ENCODE results near the gene GRM2.

The GRM2 gene

GRCh38 chr3:51705276-51706020 is 1.4 kb upstream of the GRM2 start:
- no peak for DNase-seq (ENCODE audit: low read depth)

- DNase-seq (ENCODE audit: low read depth): no peak
Observed at GRCh38 chr3:51706021-51706485, 815 bp upstream of the GRM2 start.

GRCh38 chr3:51708216-51708845 is 1.5 kb downstream of the GRM2 start:
- DNase-seq (ENCODE audit: low read depth): no peak

GRCh38 chr3:51709004-51709420 is 2.1 kb downstream of the GRM2 start:
- no peak for DNase-seq (ENCODE audit: low read depth)

- DNase-seq (ENCODE audit: low read depth): no peak
Observed at GRCh38 chr3:51709675-51710074, 2.8 kb downstream of the GRM2 start.

GRCh38 chr3:51710631-51711351 is 3.9 kb downstream of the GRM2 start:
- DNase-seq (ENCODE audit: low read depth): no peak

GRCh38 chr3:51711352-51712037 is 4.6 kb downstream of the GRM2 start:
- DNase-seq (ENCODE audit: low read depth): no peak

- no peak for DNase-seq (ENCODE audit: low read depth)
Observed at GRCh38 chr3:51712038-51712420, 5.2 kb downstream of the GRM2 start.

GRCh38 chr3:51712511-51712931 is 5.7 kb downstream of the GRM2 start:
- no peak for DNase-seq (ENCODE audit: low read depth)

- no peak for DNase-seq (ENCODE audit: low read depth)
Observed at GRCh38 chr3:51712963-51713362, 6.1 kb downstream of the GRM2 start.

GRCh38 chr3:51715231-51715976 is 8.5 kb downstream of the GRM2 start:
- no peak for DNase-seq (ENCODE audit: low read depth)

GRCh38 chr3:51715977-51716294 is 9.1 kb downstream of the GRM2 start:
- DNase-seq (ENCODE audit: low read depth): no peak

GRCh38 chr3:51716805-51717204 is 9.9 kb downstream of the GRM2 start:
- DNase-seq (ENCODE audit: low read depth): no peak

- DNase-seq (ENCODE audit: low read depth): no peak
Observed at GRCh38 chr3:51717446-51717845, 10.6 kb downstream of the GRM2 start.

- no peak for DNase-seq (ENCODE audit: low read depth)
Observed at GRCh38 chr3:51717947-51718346, 11.1 kb downstream of the GRM2 start.

- peak; percentile 9 for DNase-seq (ENCODE audit: low read depth)
Observed at GRCh38 chr3:51718547-51719409, 11.9 kb downstream of the GRM2 start.

- DNase-seq (ENCODE audit: low read depth): no peak
Observed at GRCh38 chr3:51719410-51720025, 12.7 kb downstream of the GRM2 start.

GRCh38 chr3:51720292-51721061 is 13.6 kb downstream of the GRM2 start:
- DNase-seq (ENCODE audit: low read depth): no peak

- no peak for DNase-seq (ENCODE audit: low read depth)
Observed at GRCh38 chr3:51721062-51721745, 14.3 kb downstream of the GRM2 start.

Measured in HS-5 (cell line).